Endothelial cell of umbilical vein (primary cell): Measurements from ENCODE around the gene USH2A. TPM values are rescaled to one million over a fixed set of nuclear protein-coding genes. Genes with fewer than 3 reads are reported as not detected.

Experiments
- BruUV-seq: library from RNA; stranded (reverse); fragments of 400-500 nt; replicated peaks from 2 replicates; lab custom pipeline; 2021; lab: Mats Ljungman, UMichigan
- CTCF ChIA-PET: fragments of 300-600, 350-600 bp; sonication (Branson Sonifier 250); formaldehyde crosslinking; loops from one replicate; lab custom pipeline; 2021; ENCODE audit warnings: antibody characterized with exemption, inconsistent platforms; lab: Charles Lee
- POLR2A ChIA-PET: fragments of 300-600, 350-600 bp; sonication (Branson Sonifier 250); formaldehyde crosslinking; loops from one replicate; lab custom pipeline; 2021; ENCODE audit warnings: antibody characterized with exemption, inconsistent platforms; lab: Charles Lee
- DNase-seq: peaks from one replicate; pipeline ENCODE4 v3.0.0-alpha.2; 2011; ENCODE audit warnings: low read depth, low spot score
- FAIRE-seq: peaks from 2 replicates; lab custom pipeline; 2011; peaks lifted over from hg19 to GRCh38; lab: Jason Lieb, UNC
- H2AFZ ChIP-seq: 2 replicates; pipeline ENCODE4 v1.6.0; 2012; ENCODE audit warnings: low read depth, low read length, control low read depth, inconsistent platforms
- H3K27ac ChIP-seq: 2 replicates; pipeline ENCODE4 v1.5.1; 2011; ENCODE audit warnings: low read depth, mild to moderate bottlenecking, control low read depth, low read length, moderate library complexity; ENCODE audit not compliant: insufficient read depth
- H3K27me3 ChIP-seq, 2 experiments: 2 replicates each; pipeline versions ENCODE4 v1.6.0 to v1.6.1; 2011; ENCODE audit warnings: low read length in 2 of 2, mixed read lengths in 1 of 2; ENCODE audit not compliant: control insufficient read depth in 2 of 2, insufficient read depth in 2 of 2
- H3K36me3 ChIP-seq, 2 experiments: 2 replicates in 1 of 2; 3 replicates in 1 of 2; pipeline ENCODE4 v1.5.1; 2011; ENCODE audit warnings: low read length in 2 of 2, mild to moderate bottlenecking in 1 of 2, moderate library complexity in 1 of 2; ENCODE audit not compliant: control insufficient read depth in 2 of 2, insufficient read depth in 2 of 2; ENCODE audit errors: extremely low read depth in 1 of 2
- H3K4me1 ChIP-seq: 3 replicates; pipeline ENCODE4 v1.5.1; 2011; ENCODE audit warnings: mild to moderate bottlenecking, low read length; ENCODE audit not compliant: control insufficient read depth, insufficient read depth; ENCODE audit errors: extremely low read depth
- H3K4me2 ChIP-seq: 2 replicates; pipeline ENCODE4 v1.6.1; 2011; ENCODE audit warnings: low read length, control low read depth, mixed read lengths; ENCODE audit not compliant: insufficient read depth
- H3K4me3 ChIP-seq, 3 experiments: fragments of 200-600 bp in 1 of 3; sonication (generic), shearing (Covaris generic) in 1 of 3; replicated peaks in 1 of 3; 2 replicates each; pipeline ENCODE4 v1.5.1; 2011 to 2016; ENCODE audit warnings: control low read depth in 3 of 3, low read length in 3 of 3, mild to moderate bottlenecking in 2 of 3, inconsistent platforms in 1 of 3, low read depth in 1 of 3, moderate library complexity in 1 of 3; ENCODE audit not compliant: insufficient read depth in 1 of 3
- H3K79me2 ChIP-seq: 2 replicates; pipeline ENCODE4 v1.6.0; 2012; ENCODE audit warnings: low read length, inconsistent platforms; ENCODE audit not compliant: control insufficient read depth, insufficient read depth
- H3K9ac ChIP-seq: replicated peaks from 2 replicates; pipeline ENCODE3; 2011; ENCODE audit warnings: low read length, control low read depth; ENCODE audit not compliant: insufficient read depth; ENCODE audit errors: extremely low read depth
- H3K9me1 ChIP-seq: replicated peaks from 3 replicates; pipeline ENCODE4 v1.6.0; 2011; ENCODE audit warnings: mild to moderate bottlenecking, low read length; ENCODE audit not compliant: control insufficient read depth, insufficient read depth; ENCODE audit errors: extremely low read depth
- H3K9me3 ChIP-seq: replicated peaks from 2 replicates; pipeline ENCODE4 v1.5.1; 2012; ENCODE audit warnings: low read length, inconsistent platforms; ENCODE audit not compliant: control insufficient read depth, insufficient read depth
- H4K20me1 ChIP-seq: replicated peaks from 2 replicates; pipeline ENCODE3; 2011; ENCODE audit warnings: mild to moderate bottlenecking, low read length; ENCODE audit not compliant: control insufficient read depth, insufficient read depth; ENCODE audit errors: extremely low read depth
- CTCF ChIP-seq, 2 donors: IDR thresholded peaks; 1 replicate in 1 of 2; 2 replicates in 1 of 2; pipeline ENCODE4 v1.5.1; 2011; ENCODE audit warnings: low read length in 2 of 2, mild to moderate bottlenecking in 2 of 2, moderate library complexity in 2 of 2, control low read depth in 1 of 2, inconsistent platforms in 1 of 2, low read depth in 1 of 2; ENCODE audit not compliant: insufficient read depth in 1 of 2; ENCODE audit errors: extremely low read depth in 1 of 2
- EZH2 ChIP-seq: IDR thresholded peaks from 2 replicates; pipeline ENCODE4 v1.6.1; 2012; ENCODE audit warnings: borderline replicate concordance, low read depth, mild to moderate bottlenecking, moderate library complexity, low read length, inconsistent platforms; ENCODE audit not compliant: severe bottlenecking
- FOS ChIP-seq: IDR thresholded peaks from 2 replicates; pipeline ENCODE4 v1.6.1; 2011; ENCODE audit warnings: mild to moderate bottlenecking, low read length, moderate library complexity, borderline replicate concordance; ENCODE audit not compliant: insufficient read depth
- GATA2 ChIP-seq: IDR thresholded peaks from 2 replicates; pipeline ENCODE4 v1.7.0; 2011; ENCODE audit warnings: low read depth, mild to moderate bottlenecking, moderate library complexity, mixed read lengths, low read length; ENCODE audit not compliant: insufficient read length, insufficient read depth
- JUN ChIP-seq: IDR thresholded peaks from 2 replicates; pipeline ENCODE4 v1.6.1; 2011; ENCODE audit warnings: borderline replicate concordance, low read depth; ENCODE audit not compliant: insufficient read length, insufficient read depth
- MAX ChIP-seq: IDR thresholded peaks from 2 replicates; pipeline ENCODE4 v1.6.1; 2011; ENCODE audit not compliant: insufficient read depth, insufficient read length
- MYC ChIP-seq: IDR thresholded peaks from one replicate; pipeline ENCODE4 v1.6.1; 2011; ENCODE audit warnings: mild to moderate bottlenecking, low read depth, low read length
- POLR2A ChIP-seq: IDR thresholded peaks from 2 replicates; pipeline ENCODE4 v1.6.1; 2012; ENCODE audit warnings: low read depth, mild to moderate bottlenecking, control low read depth, low read length
- POLR2AphosphoS5 ChIP-seq: IDR thresholded peaks from 2 replicates; pipeline ENCODE4 v1.6.1; 2012; ENCODE audit warnings: low read depth, mild to moderate bottlenecking, control low read depth, low read length, moderate library complexity; ENCODE audit not compliant: insufficient read depth
- dilution Hi-C: fragments of 300-500 bp; cut with MboI; formaldehyde crosslinking; loops from one replicate; pipeline ENCODE4 v1.15.0; 2019; ENCODE audit warnings: low sequenced_read_pairs; ENCODE audit not compliant: extremely low pct_ligation_motif_present
- intact Hi-C: fragments of 100-400 bp; cut with micrococcal nuclease; formaldehyde crosslinking; loops from one replicate; pipeline ENCODE4 v1.10.0; 2022
- polyA plus RNA-seq, 4 experiments: library from polyadenylated mRNA; depleted of rRNA in 3 of 4; stranded (reverse) in 3 of 4; unstranded in 1 of 4; fragments of >200 nt; gene quantifications; 2 replicates each; pipeline versions ENCODE4 v1.2.1 to v1.2.3, GENCODE V29; 2011 to 2012; ENCODE audit warnings: missing spikeins in 1 of 4
- total RNA-seq: library from RNA; stranded (reverse); gene quantifications from 2 replicates; pipeline ENCODE4 v1.2.3, GENCODE V29; 2021

Gene USH2A
- total and polyA plus RNA-seq, 2 donors (not counting 3 experiments of a cell fraction or from before 2014, with no cell fraction given) = not detected

GRCh38 chr1:215833941-215834729, 589.1 kb downstream of the USH2A start:
- H3K27ac ChIP-seq = no peak overlapping the region
- no TSS peak for BruUV-seq
- H3K79me2 ChIP-seq = no peaks in the 10 kb centered on the region
- TF ChIP-seq POLR2AphosphoS5 (no peak), MYC (no peak), POLR2A (no peak), EZH2 (no peak), CTCF (IDR thresholded peaks at IDR 0.05; ENCODE audit: extremely low read depth in 1 of 2, insufficient read depth in 1 of 2, low read depth in 1 of 2, low read length in 2 of 2) (no peak), GATA2 (no peak), MAX (no peak), FOS (no peak), JUN (no peak)
- intact Hi-C loops = no loop called here
- H4K20me1 ChIP-seq = no peaks in the 10 kb centered on the region
- H3K9ac ChIP-seq = no peak overlapping the region
- dilution Hi-C loops = no loop called here
- CTCF ChIA-PET = no interaction called here
- FAIRE-seq (no peak), DNase-seq (no peak)
- no peaks in the 10 kb centered on the region for H3K9me3 ChIP-seq
- H3K9me1 ChIP-seq = no peaks in the 10 kb centered on the region
- H3K4me3 ChIP-seq = no peak overlapping the region
- H3K4me2 ChIP-seq = no peak overlapping the region
- no peak overlapping the region for H2AFZ ChIP-seq
- H3K36me3 ChIP-seq = no peaks in the 10 kb centered on the region
- H3K4me1 ChIP-seq = no peaks in the 10 kb centered on the region
- POLR2A ChIA-PET = no interaction called here
- no peaks in the 10 kb centered on the region for H3K27me3 ChIP-seq
